Middle frontal gyrus (tissue), 1 donor: Measurements from ENCODE around the gene INTS1.
"Not testable (repeated sequence)": the region's sequence is repeated elsewhere in the genome, so short reads cannot be mapped to it uniquely, and the experiment has no call there.

ENCODE experiments used
- DNase-seq: peaks from one replicate; pipeline ENCODE4 v3.0.0-alpha.2; 2015; ENCODE audit warnings: low spot score; ENCODE audit errors: extremely low spot score

INTS1 gene

DNA sequence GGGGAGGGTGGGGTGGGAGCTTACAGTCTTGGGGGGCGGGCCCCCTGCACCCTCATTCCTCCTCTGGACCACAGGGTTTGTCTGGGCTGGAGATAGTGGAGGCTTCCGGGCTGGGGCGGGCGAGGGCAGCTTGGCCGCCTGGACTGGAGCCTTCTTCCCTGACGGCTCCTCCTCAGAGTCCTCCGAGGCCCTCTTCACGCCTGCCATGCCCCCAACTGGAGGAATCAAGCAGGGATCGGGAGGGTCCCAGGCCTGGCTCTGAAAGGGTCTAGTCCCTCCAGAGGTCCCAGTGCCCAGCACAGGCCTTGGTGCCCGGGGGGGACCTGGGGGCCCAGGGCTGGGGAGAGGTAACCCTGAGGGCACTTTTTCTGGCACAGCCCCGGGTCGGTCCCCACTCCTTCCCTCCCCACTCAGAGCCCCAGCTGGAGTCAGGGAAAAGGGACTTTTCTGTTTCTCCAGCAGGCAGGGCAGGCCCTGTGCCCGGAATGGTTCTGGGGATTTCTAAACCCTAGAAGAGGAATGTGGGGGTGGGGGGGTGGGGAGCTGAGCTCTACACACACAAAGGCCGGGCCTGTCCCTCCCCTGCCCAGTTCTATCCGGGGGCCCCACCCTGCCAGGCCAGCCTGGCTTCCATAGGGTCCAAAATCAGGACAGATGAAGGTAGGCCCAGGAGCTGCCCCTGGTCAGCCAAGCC is 56.5 kb downstream of the INTS1 start:
- no peak for DNase-seq

- no peak for DNase-seq
These were observed 57.1 kb downstream of the INTS1 start for GRCh38 chr7:1447112-1447511.

- no peak for DNase-seq
These were observed 57.6 kb downstream of the INTS1 start for GRCh38 chr7:1446620-1447032.

DNA sequence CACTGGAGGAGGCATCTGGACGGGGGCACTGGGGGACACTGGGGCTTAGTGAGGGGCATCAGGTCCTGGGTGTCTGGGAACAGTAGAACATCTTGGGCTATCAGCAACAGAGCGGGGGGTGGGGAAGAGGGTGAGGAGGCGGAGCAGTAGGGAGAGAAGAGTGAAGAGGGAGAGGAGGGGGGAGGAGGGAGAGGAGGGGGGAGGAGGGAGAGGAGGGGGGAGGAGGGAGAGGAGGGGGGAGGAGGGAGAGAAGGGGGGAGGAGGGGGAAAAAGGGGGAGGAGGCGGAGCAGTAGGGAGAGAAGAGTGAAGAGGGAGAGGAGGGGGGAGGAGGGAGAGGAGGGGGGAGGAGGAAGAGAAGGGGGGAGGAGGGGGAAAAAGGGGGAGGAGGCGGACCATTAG is 58.2 kb downstream of the INTS1 start:
- DNase-seq, result not testable (repeated sequence)

DNA sequence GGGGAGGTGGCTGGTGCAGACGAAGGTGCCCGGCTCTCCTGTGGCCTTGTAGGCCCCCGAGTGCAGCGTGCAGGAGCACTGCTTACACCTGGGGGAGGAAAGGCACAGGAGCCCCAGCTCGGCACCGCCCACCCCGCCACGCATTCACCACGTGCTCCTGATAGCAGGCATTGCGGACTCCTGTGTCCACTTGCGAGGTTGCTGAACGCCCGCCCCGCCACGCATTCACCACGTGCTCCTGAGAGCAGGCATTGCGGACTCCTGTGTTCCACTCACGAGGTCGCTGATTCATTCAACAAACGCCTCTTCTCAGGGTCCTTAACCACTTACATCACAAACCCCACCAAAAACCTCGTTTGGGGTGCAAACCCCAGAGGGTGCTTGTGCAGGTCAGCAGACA is 58.8 kb downstream of the INTS1 start:
- no peak for DNase-seq

DNA sequence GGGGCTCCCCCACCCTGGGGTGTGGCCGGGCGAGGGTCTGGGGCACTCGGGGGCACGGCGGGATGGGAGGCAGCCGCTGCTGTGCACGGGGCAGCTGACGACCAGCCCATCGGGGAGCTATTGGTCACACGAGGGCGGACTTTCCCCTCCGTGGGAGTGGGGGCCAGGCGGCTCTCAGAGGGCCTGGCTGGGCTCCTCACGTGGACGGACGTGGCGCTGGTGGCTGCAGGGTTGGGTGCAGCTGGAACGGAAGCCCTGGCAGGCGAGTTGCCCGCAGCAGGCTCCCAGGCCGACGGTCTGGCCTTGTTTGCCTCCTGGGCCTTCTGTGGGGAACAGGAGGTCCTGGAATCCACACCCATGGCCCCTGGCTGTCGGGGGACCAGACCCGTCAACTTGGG is 59.3 kb downstream of the INTS1 start:
- no peak for DNase-seq

- DNase-seq, result no peak
These were observed 59.8 kb downstream of the INTS1 start for GRCh38 chr7:1444214-1444924.

DNA sequence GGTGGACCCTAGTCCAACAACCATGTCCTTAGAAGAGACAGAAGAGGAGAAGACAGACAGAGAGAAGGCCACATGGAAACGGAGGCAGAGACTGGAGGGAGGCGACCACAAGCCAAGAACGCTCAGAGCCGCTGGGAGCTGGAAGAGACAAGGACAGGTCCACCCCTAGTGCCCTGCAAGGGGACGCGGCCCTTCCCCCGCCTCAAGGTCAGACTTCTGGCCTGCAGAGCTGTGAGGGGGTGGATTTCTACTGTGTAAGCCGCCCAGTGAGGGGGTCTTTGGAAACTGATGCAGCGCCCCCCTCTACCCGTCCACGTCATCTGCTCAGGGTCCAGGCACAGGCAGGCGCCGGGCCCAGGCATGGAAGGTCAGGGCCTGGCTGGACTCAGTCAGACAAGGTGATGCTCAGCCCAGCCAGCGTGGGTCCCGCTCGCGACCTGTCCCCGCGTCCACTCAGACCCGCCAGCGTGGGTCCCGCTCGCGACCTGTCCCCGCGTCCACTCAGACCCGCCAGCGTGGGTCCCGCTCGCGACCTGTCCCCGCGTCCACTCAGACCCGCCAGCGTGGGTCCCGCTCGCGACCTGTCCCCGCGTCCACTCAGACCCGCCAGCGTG is 60.5 kb downstream of the INTS1 start:
- DNase-seq, result not testable (repeated sequence)

DNA sequence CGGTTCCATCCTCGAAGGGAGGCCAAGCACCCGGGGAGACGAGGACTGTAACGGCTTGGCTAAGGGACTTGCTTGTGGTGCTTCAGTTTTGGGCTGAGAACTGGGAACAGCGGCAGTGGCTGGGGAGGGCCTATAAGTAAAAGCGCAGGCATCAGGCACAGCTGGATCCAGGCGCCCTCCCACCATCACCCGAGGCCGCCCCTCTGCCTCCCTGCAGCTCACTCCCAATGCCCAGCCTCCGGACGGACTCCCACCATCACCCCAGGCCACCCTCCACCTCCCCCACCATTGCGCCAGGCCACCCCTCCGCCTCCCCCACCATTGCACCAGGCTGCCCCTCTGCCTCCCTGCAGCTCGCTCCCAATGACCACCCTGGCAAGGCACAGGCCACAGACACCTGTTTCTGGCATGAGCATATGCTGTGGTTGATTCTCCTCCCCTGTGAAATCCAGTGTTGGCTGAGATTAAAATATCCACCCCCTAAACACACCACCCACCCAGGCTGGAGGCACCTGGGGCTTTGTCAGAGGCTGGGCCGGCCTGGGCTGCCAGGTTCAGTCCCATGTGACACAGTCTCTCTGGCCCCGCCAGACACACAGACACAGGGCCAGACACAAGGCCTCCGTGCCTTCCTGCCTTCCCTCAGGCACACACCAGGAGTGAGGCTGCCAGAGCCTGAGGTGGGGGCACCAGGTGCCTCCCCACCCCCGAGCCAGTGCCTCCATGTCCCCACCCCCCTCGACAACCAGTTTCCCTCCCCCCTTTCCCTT is 61.6 kb downstream of the INTS1 start:
- no peak for DNase-seq

- no peak for DNase-seq
These were observed 62.4 kb downstream of the INTS1 start for GRCh38 chr7:1441615-1442354.

GRCh38 chr7:1440620-1441019 is 63.6 kb downstream of the INTS1 start:
- no peak for DNase-seq

GRCh38 chr7:1439373-1440363 is 64.5 kb downstream of the INTS1 start:
- no peak for DNase-seq

DNA sequence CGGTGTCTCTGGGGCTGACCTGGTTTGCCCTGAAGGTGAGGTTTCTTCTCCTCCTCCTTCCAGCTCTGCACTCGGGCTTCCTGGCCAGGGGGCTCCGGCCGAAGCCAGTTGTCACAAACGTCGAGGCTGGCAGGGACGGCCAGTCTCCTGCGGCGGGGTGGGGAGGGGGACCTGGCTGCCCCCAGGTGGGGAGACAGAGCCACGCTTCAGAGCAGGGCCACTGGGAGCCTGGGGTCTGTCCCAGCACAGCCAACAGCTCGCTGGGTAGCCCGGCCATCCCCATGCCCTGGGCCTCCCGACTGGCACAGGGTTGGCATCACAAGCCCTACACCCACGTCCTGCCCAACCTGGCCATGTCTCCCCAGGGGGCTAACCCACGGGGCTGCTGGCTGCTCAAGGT is 65.4 kb downstream of the INTS1 start:
- no peak for DNase-seq

- DNase-seq, result no peak
These were observed 66.0 kb downstream of the INTS1 start for GRCh38 chr7:1438208-1438607.

DNA sequence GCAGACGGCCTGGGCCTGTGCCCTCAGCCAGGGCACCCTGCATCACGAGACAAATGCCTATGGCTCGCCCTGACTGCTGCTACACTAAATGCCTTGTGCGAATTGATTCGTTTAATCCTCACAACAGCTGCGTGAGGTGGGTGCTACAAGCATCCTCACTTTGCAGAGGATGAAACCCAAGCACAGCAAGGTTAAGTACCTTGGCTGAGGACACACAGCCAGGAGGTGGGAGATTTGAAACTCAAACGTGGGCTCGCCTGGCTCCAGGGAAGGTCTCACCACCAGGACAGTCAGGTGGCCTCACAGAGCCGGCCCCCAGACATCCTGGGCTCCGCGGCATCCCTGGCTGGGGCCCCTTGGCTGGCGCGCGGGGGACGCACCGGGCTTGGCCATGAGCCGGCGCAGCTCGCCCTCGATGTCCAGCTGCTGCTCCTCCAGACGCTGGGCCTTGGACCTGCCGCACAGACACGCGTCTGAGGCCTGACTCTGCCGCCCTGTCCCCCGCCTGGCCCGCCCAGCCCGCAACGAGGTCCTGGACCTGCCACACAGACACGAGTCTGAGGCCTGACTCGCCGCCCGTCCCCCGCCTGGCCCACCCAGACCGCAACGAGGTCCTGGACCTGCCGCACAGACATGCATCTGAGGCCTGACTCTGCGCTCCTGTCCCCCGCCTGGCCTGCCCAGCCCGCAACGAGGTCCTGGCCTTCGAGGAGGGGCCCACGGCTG is 66.9 kb downstream of the INTS1 start:
- no peak for DNase-seq

DNA sequence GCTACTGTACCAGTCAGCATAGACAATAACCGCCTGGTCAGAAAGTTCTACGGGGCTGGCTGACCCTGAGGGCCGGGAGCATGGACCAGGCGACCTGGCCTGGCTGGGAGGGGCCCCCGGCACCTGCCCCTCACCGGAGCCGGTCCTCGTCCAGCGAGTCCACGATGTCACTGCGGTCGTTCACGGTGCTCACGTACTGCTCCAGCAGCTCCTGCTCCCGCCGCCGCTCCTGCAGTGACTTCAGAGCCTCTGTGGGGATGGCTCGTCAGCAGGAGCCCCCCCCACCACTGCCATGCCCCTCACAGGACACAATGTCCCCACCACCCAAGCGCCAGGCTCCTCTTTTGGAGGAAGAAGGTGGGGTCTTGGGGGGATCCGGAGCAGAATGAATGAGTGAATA is 67.6 kb downstream of the INTS1 start:
- no peak for DNase-seq

- DNase-seq, result no peak
These were observed 69.1 kb downstream of the INTS1 start for GRCh38 chr7:1434891-1435670.

DNA sequence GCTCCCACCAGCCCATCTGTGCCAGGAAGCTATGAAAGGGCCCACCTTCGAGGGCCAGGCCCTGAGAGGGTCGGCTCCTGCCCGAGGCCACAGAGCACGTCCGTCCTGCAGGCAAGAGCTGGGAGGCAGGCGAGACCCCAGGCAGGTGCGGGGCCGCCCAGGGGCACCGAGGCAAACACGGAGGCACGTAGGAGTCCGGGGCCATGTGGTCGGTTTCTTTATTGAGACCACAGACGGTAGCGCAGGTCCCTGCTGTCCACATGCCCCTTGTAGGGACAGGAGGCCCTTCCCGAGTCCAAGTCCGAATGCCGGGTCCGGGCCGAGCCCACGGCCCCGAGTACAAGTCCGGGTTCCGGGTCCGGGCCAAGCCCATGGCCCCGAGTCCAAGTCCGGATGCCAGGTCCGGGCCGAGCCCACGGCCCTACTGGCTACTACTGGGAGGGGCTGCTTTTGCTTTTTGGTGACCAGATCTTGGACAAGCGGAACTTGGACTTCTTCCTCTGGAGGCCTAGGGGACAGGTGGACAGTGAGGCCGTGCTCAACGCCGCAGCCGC is 69.9 kb downstream of the INTS1 start:
- DNase-seq, result no peak
